ENCODE results near the gene FOXS1. TPM values are rescaled to one million over a fixed set of nuclear protein-coding genes. Genes with fewer than 3 reads are reported as not detected.

Gene FOXS1
- total and polyA plus RNA-seq, 8 donors, result 0.16 to 1.7 (median 0.85) TPM; not detected in 2

DNA sequence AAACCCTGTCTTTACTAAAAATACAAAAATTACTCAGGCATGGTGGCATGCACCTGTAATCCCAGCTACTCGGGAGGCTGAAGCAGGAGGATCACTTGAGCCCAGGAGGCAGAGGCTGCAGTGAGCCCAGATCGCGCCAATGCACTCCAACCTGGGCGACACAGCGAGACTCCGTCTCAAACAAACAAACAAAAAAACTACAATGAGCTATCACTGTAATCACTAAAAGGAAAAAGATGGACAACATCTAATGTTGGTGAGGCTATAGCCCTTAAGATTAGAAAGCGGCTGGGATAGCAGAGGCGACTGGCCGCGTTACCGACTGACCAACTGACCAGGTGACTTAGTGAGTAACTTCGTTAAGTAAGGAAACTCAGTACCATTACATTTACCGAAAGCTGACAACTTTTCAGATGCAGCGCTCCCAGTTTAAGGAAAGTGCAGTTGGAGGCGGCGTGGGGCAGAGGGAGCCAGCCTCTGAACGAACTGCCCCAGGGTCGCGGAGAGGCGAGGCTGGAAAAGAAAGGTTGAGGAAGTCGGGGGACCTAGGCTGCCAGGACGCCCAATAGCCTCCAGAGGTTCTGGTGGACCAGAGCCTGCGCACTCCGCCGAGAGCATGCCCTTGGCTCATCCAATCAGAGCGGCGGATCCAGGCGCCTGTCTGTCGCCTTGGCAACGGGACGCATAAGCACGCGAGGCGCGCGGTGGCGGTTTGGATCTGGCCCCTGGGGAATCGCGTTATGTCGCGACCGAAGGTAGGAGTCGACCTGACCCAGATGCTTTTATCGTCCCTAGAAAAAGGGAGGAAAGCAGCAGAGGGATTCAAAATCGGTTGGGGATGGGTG is 34.0 kb upstream of the FOXS1 start:
- intact Hi-C loops (cut with DNase I), result no loop called here
- H3K4me3 ChIP-seq, result peak overlapping the region; percentile 47 to 62 (median 53)
- 3 to 5% methylated on average over 45 of the region's 45 CpGs for WGBS, 2 donors
- no peaks in the 10 kb centered on the region for H3K4me1 ChIP-seq
- no peaks in the 10 kb centered on the region for H3K27me3 ChIP-seq
- DNase-seq (peak; percentile 92 to 97 (median 94)), ATAC-seq (peak; percentile 97 to 100 (median 98)), FAIRE-seq (no peak)
- no peaks in the 10 kb centered on the region for H3K9me3 ChIP-seq
- TF ChIP-seq, protein P1, sequence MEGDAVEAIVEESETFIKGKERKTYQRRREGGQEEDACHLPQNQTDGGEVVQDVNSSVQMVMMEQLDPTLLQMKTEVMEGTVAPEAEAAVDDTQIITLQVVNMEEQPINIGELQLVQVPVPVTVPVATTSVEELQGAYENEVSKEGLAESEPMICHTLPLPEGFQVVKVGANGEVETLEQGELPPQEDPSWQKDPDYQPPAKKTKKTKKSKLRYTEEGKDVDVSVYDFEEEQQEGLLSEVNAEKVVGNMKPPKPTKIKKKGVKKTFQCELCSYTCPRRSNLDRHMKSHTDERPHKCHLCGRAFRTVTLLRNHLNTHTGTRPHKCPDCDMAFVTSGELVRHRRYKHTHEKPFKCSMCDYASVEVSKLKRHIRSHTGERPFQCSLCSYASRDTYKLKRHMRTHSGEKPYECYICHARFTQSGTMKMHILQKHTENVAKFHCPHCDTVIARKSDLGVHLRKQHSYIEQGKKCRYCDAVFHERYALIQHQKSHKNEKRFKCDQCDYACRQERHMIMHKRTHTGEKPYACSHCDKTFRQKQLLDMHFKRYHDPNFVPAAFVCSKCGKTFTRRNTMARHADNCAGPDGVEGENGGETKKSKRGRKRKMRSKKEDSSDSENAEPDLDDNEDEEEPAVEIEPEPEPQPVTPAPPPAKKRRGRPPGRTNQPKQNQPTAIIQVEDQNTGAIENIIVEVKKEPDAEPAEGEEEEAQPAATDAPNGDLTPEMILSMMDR (IDR thresholded peaks at IDR 0.05), result no peak
- H3K36me3 ChIP-seq, result no peaks in the 10 kb centered on the region
- H3K27ac ChIP-seq, result peak overlapping the region; percentile 52 to 74 (median 68)

DNA sequence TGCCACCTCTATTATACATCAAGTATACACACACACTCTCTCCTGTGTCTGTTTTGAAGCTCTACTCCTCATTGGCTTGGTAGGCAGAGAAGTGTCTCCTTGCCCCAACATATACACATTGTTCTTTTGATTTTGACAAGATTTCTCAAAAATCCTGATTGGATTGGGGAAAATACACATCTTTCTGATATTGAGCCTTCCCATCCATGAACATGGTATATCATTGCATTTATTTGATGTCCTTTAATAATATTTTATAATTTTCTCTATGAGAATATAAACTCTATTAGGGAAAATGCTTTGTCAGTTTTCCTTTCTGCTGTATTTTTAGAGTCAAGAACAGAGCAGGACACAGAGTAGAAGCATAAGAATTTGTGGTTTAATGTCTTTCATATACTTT is 32.3 kb upstream of the FOXS1 start:
- H3K4me3 ChIP-seq, result no peak overlapping the region

DNA sequence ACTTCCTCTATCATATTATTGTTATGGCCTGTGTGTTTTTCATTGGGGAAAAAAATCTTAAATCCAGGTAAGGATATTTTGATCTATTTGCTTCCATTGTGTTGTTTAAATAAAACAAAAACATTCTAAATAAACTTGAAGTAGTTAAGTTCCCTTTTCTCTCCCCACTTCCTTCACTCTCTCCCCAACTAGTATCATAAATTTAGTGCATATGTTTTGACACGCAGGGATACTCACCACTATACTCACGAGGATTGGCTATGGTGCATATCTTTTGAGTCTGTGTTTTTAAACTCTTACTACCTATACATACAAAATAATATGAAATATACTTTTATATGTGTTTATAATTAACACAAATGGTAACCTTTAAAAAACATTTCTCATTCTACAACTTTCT is 30.3 kb upstream of the FOXS1 start:
- intact Hi-C loops (cut with DNase I), result no loop called here

More for the DNA sequence above, 32.3 kb upstream of the FOXS1 start:
- no peaks in the 10 kb centered on the region for H3K27me3 ChIP-seq
- no peak overlapping the region for H3K27ac ChIP-seq
- FAIRE-seq, result no peak
- H3K9me3 ChIP-seq, result no peaks in the 10 kb centered on the region
- TF ChIP-seq, protein P1 (IDR thresholded peaks at IDR 0.05), result no peak
- no peak for ATAC-seq
- no peaks in the 10 kb centered on the region for H3K4me1 ChIP-seq
- H3K36me3 ChIP-seq, result no peaks in the 10 kb centered on the region
- intact Hi-C loops (cut with DNase I), result no loop called here
- DNase-seq, result no peak

DNA sequence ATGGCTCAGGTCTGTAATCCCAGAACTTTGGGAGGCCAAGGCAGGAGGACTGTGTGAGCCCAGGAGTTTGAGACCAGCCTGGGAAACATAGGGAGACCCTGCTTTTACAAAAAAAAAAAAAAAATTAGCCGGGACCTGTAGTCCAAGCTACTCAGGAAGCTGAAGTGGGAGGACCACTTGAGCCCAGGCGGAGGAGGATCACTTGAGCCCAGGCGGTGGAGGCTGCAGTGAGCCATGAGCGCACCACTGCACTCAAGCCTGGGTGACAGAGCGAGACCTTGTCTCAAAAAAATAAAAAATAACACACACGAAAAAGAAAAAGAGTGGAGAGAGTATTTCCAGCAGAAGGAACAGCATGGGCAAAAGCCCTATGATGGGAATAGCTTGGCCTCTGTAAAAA is 27.0 kb upstream of the FOXS1 start:
- intact Hi-C loops (cut with DNase I), result no loop called here
- 81 to 86% methylated on average over 6 of the region's 6 CpGs for WGBS, 2 donors
- Histone ChIP-seq H3K36me3 (no peaks in the 10 kb centered on the region), H3K4me1 (no peaks in the 10 kb centered on the region), H3K27me3 (no peaks in the 10 kb centered on the region), H3K9me3 (no peaks in the 10 kb centered on the region), H3K4me3 (no peak overlapping the region), H3K27ac (no peak overlapping the region)
- FAIRE-seq (no peak), DNase-seq (no peak), ATAC-seq (no peak)
- TF ChIP-seq, protein P1 (IDR thresholded peaks at IDR 0.05), result no peak

More for the DNA sequence above, 30.3 kb upstream of the FOXS1 start:
- TF ChIP-seq, protein P1 (IDR thresholded peaks at IDR 0.05), result no peak
- 78 to 82% methylated on average over 2 of the region's 2 CpGs for WGBS, 2 donors
- H3K4me1 ChIP-seq, result no peaks in the 10 kb centered on the region
- no peaks in the 10 kb centered on the region for H3K27me3 ChIP-seq
- no peak for ATAC-seq
- H3K36me3 ChIP-seq, result no peaks in the 10 kb centered on the region
- H3K27ac ChIP-seq, result no peak overlapping the region
- FAIRE-seq, result no peak
- H3K9me3 ChIP-seq, result no peaks in the 10 kb centered on the region
- no peak for DNase-seq
- H3K4me3 ChIP-seq, result no peak overlapping the region

DNA sequence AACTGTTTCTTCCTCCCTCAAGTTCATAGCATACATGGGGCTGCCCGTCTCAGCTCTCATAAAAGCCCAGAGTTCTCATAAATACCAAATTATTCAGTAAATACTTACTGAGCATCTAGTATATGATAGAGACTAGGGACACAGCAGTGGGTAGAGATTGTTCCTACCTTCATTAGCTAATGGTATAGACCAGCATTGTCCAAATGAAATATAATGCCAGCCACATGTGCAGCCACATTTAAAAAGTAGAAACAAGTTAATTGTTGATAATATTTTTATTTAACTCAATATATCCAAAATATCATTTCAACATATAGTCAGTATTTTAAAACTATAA is 26.2 kb upstream of the FOXS1 start:
- WGBS, 2 donors, result 98 to 100% methylated on average over 1 of the region's 1 CpG
- Histone ChIP-seq H3K27ac (no peak overlapping the region), H3K9me3 (no peaks in the 10 kb centered on the region), H3K27me3 (no peaks in the 10 kb centered on the region), H3K4me1 (no peaks in the 10 kb centered on the region), H3K4me3 (no peak overlapping the region), H3K36me3 (no peaks in the 10 kb centered on the region)
- ATAC-seq (no peak), DNase-seq (no peak), FAIRE-seq (no peak)
- intact Hi-C loops (cut with DNase I), result no loop called here
- TF ChIP-seq, protein P1 (IDR thresholded peaks at IDR 0.05), result no peak
